AG10803 (cell line): Measurements from ENCODE around the gene ELFN2.

Source experiments
- DNase-seq: peaks from one replicate; pipeline ENCODE4 v3.0.0; 2010; ENCODE audit warnings: low read depth
- H3K4me3 ChIP-seq: 2 replicates; pipeline ENCODE4 v1.5.1; 2011; ENCODE audit warnings: mild to moderate bottlenecking, low read length, control low read depth
- TF ChIP-seq, protein P1 (sequence below): conservative IDR thresholded peaks from 2 replicates; pipeline ENCODE4 v1.5.1; 2011; ENCODE audit warnings: mild to moderate bottlenecking, low read length, control low read depth, inconsistent platforms

Gene ELFN2

DNA sequence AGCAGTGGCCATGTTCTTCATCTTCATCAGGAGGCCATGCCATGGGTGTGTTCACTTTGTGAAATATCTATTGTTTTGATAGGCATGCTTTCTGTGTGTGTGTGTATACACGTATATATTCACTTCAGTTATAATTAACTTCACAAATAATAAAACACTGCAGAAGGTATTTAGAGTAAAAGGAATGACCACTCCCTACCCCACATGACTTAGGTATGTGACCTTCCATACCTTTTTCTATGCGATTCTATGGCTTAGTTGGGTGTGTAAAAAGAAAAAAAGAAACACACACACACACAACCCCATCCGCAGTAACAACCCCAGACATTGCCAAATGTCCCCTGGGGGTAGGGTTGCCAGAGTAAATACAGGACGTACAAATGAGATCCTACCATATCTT lies 73.0 kb downstream of the ELFN2 start:
- TF ChIP-seq, protein P1, sequence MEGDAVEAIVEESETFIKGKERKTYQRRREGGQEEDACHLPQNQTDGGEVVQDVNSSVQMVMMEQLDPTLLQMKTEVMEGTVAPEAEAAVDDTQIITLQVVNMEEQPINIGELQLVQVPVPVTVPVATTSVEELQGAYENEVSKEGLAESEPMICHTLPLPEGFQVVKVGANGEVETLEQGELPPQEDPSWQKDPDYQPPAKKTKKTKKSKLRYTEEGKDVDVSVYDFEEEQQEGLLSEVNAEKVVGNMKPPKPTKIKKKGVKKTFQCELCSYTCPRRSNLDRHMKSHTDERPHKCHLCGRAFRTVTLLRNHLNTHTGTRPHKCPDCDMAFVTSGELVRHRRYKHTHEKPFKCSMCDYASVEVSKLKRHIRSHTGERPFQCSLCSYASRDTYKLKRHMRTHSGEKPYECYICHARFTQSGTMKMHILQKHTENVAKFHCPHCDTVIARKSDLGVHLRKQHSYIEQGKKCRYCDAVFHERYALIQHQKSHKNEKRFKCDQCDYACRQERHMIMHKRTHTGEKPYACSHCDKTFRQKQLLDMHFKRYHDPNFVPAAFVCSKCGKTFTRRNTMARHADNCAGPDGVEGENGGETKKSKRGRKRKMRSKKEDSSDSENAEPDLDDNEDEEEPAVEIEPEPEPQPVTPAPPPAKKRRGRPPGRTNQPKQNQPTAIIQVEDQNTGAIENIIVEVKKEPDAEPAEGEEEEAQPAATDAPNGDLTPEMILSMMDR = no peak
- no peak overlapping the region for H3K4me3 ChIP-seq
- no peak for DNase-seq

DNA sequence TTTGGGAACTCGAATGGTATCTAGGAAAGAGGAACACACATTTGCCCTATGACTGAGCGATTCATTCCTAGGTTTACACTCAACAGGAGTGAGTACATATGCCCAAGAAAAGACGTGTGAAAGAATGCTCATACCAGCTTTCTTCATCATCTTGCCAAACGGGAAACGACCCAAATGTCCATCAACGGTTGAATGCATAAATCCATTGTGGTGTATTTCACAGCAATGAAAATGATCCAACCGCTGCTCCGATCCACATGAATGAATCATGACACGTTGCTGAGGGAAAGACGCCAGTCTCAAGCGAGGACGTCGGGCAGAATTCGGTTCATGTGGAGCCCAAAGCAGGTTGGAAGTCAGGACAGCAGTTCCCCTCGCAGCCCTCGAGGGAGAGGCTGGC lies 73.4 kb downstream of the ELFN2 start:
- peak; percentile 85 for DNase-seq
- TF ChIP-seq, protein P1 = no peak
- no peak overlapping the region for H3K4me3 ChIP-seq

DNA sequence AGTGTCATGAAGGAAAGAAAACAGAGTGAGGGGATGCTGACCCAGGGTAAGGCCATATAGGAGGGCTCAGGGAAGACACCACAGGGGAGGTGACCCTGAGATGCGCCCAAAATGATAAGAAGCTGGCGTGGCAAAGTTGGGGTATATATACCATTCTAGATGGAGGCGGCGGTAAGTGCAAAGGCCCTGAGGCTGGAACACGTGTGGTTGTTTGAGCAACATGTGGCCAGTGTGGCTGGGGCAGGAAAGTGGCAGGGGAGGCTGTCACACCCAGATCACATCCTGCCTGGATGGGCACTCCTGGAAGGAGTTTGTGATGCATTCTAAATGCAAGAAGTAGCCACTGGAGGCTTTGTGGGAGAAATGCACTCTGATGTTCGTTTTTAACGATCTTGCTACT lies 74.8 kb downstream of the ELFN2 start:
- no peak overlapping the region for H3K4me3 ChIP-seq
- DNase-seq = no peak
- TF ChIP-seq, protein P1 = no peak

DNA sequence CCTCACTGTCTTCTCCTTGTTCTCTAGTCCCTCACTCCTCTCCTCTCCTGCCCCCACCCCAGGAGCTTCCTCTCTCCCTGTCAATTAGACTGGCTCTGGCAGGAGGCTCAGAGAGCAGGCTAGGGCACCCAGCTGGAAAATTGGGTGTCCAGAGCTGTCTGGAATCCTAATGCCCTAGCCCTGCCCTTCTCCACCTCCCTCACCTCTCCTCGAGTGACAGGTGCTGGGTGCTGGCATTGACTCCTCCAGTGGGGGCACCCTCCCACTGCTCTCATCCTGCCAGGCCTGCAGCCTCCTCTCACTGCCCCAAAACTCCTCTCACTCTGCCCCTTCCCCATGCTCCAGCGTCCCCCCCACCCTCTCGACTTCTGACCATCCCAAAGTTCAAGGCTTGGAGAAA lies 76.0 kb downstream of the ELFN2 start:
- DNase-seq = no peak
- TF ChIP-seq, protein P1 = no peak
- no peak overlapping the region for H3K4me3 ChIP-seq

DNA sequence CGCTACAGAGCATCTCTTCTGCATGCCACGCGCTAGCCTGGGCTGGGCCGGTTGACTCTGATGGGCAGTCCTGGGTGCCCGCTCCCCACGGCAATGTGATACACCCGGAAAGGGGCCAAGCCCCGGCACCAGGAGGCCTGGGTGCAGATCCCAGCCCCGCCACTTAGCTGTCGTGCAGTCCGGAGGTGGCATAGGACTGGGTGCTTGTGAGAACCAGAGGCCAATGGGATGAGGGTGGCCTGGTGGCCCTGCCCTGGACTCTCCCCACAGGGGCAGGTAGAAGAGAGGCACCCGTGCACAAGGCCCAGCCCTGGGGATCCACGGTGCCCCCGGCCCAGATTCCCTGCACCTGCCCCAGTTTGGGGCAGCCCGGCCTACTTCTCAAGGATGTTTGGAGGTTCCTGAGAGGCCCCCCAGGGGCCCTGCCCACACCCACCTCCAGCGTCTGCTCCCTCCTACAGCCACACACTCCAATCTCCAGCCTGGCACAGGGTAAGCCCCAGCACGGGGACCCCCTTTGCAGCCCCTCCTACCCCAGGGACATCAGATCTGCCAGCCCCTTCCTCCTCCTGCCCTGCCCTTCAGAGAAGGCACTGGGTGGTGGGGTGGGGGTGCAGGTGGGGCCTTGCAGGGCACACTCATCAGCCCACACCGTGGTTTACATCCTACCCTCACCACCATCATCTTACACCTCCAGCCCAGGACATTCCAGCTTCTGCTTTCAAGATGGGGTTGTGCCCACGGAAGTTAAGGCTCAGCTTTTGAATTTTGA lies 78.0 kb downstream of the ELFN2 start:
- TF ChIP-seq, protein P1 = no peak
- DNase-seq = no peak
- no peak overlapping the region for H3K4me3 ChIP-seq

DNA sequence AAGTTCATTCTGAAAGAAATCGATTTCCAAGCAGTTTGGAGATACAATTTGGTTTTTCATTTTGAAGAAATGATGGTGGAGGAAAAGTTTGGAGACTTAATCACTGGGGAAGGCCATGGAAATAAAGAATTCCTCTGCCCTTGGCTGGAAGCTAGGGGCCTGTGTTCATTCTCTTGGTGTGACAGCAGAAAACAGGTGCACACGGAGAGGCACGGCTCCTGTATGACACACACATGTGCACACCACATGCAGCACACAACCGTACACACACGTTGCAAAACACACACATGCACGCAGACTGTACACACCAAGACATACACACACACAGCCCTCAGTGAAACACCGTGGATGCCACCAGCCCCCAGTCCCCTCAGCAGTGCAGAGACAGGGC lies 80.8 kb downstream of the ELFN2 start:
- TF ChIP-seq, protein P1 = no peak
- no peak overlapping the region for H3K4me3 ChIP-seq
- DNase-seq = no peak

DNA sequence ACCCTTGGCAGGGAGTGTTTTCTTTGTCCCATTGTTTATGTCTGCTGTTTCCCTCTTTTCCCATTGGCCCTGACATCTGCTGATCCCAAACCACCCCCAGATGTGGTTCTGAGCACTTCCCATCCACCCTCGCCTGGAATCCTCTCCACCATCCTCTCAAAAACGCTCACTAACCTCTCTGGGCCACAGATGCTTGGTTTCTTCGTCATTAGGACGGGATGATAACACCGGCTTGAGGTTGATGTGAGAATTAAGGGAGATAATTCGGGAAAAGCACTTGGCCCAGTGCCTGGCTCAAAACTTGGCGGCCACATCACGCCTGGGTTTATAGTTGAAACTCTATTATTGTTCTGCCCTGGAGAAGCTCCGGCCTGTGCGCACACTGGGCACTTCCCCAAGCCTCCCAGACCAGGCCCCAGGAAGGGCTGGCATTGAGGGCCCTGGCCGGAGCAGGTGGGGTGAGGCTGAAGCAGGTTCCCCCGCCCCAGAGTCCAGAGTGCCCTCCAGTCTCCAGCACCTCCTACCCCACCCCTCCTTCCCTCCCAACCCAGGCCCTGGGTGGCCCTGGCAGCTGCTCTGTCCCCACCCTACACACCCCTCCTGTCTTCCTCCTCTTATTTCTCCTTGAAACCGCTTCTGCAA lies 81.3 kb downstream of the ELFN2 start:
- TF ChIP-seq, protein P1 = no peak
- DNase-seq = peak; percentile 96
- H3K4me3 ChIP-seq = no peak overlapping the region
